Measurements from ENCODE around the gene TLE3.

The TLE3 gene

GRCh38 chr15:70109531-70109930 lies 11.8 kb upstream of the TLE3 start:
- H3K36me3 ChIP-seq (ENCODE audit: control insufficient read depth, low read depth, low read length), result no peaks in the 10 kb centered on the region
- H3K27ac ChIP-seq (ENCODE audit: low read length), result no peak overlapping the region
- no peaks in the 10 kb centered on the region for H3K9me3 ChIP-seq (ENCODE audit: control insufficient read depth, low read depth, low read length)
- H3K9ac ChIP-seq (ENCODE audit: low read length), result no peak overlapping the region
- peaks cover 18% of the 10 kb centered on the region for H3K4me1 ChIP-seq (ENCODE audit: control insufficient read depth, low read depth, low read length)
- H3K27me3 ChIP-seq (ENCODE audit: control insufficient read depth, insufficient read depth, low read length), result no peaks in the 10 kb centered on the region
- no peak overlapping the region for H3K4me3 ChIP-seq (ENCODE audit: low read length)

DNA sequence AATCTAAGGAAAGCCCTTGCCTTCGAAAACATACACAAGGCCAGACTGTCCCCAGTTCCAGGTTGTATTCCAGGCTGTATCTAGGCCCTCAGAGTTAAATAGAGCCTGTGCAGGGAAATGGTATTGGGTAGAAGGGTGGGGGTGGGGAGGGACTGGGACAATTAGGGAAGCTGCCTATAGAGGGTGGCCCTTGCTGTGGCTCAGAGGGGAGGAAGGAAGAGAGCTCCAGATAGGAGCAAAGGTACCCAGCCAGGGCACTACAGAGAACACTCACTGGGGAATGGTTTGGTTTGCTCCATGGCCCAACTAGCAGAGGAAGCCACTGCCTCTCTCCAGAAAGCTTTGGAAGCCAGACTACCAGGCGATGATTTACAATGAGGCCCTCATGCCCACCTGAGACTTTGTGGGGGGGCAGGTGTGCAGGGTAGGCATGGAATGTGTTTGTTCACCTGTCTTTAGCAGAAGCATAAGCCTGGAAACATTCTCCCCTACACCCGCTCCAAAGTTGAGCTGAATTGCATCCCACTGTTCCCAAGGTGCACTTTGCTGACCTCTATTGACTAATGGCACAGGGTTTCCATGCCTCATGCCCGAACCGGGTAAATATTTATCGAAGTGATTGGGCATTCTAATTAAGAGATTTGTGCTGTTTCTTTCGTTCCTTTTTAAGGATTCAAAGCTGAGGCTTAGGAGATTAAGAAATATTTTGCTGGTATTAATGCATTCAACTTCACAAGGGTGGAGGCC lies 6.3 kb upstream of the TLE3 start:
- Histone ChIP-seq H3K9ac (ENCODE audit: low read length) (no peak overlapping the region), H3K4me1 (ENCODE audit: control insufficient read depth, low read depth, low read length) (peaks cover 19% of the 10 kb centered on the region), H3K36me3 (ENCODE audit: control insufficient read depth, low read depth, low read length) (no peaks in the 10 kb centered on the region), H3K27me3 (ENCODE audit: control insufficient read depth, insufficient read depth, low read length) (peaks cover 28% of the 10 kb centered on the region), H3K9me3 (ENCODE audit: control insufficient read depth, low read depth, low read length) (no peaks in the 10 kb centered on the region), H3K27ac (ENCODE audit: low read length) (no peak overlapping the region), H3K4me3 (ENCODE audit: low read length) (no peak overlapping the region)

GRCh38 chr15:70102827-70103226 lies 5.1 kb upstream of the TLE3 start:
- peaks cover 24% of the 10 kb centered on the region for H3K4me1 ChIP-seq (ENCODE audit: control insufficient read depth, low read depth, low read length)
- H3K9me3 ChIP-seq (ENCODE audit: control insufficient read depth, low read depth, low read length), result no peaks in the 10 kb centered on the region
- no peak overlapping the region for H3K27ac ChIP-seq (ENCODE audit: low read length)
- H3K9ac ChIP-seq (ENCODE audit: low read length), result no peak overlapping the region
- H3K36me3 ChIP-seq (ENCODE audit: control insufficient read depth, low read depth, low read length), result no peaks in the 10 kb centered on the region
- no peak overlapping the region for H3K4me3 ChIP-seq (ENCODE audit: low read length)
- peaks cover 28% of the 10 kb centered on the region for H3K27me3 ChIP-seq (ENCODE audit: control insufficient read depth, insufficient read depth, low read length)

DNA sequence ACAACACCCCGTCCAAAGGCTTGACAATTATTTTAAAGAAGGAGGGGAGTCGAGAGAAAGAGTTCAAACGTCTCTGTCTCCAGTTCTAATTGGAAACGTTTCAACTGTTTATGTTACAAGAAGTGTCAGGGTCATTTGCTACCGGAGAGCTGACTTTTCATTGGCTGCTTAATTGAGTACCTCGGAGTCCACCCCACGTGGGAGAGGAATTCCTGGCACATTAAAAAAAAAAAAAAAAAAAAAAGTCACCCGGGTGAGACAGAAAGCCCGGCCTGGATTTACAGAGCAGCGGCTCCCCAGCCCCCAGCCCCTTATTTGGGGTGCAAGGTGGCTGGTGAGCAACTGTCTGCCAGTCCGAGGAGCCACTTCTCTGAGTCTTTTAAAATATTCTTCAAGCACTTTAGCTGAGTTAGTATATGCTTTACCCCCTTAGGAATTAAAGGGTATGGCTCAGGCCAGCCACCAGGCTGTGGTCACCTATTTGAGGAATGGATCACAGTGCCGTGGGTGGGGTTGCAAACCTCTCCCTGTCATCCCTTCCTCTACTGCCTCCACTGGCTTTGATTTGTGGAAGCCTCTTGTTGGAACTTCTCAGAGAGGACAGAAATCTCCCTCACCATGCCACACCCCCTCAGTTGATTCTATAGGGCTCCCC lies 3.9 kb upstream of the TLE3 start:
- peak overlapping the region; percentile 56 for H3K4me3 ChIP-seq (ENCODE audit: low read length)
- H3K4me1 ChIP-seq (ENCODE audit: control insufficient read depth, low read depth, low read length), result peaks cover 24% of the 10 kb centered on the region
- H3K9ac ChIP-seq (ENCODE audit: low read length), result no peak overlapping the region
- H3K36me3 ChIP-seq (ENCODE audit: control insufficient read depth, low read depth, low read length), result no peaks in the 10 kb centered on the region
- no peaks in the 10 kb centered on the region for H3K9me3 ChIP-seq (ENCODE audit: control insufficient read depth, low read depth, low read length)
- no peak overlapping the region for H3K27ac ChIP-seq (ENCODE audit: low read length)
- peaks cover 28% of the 10 kb centered on the region for H3K27me3 ChIP-seq (ENCODE audit: control insufficient read depth, insufficient read depth, low read length)

DNA sequence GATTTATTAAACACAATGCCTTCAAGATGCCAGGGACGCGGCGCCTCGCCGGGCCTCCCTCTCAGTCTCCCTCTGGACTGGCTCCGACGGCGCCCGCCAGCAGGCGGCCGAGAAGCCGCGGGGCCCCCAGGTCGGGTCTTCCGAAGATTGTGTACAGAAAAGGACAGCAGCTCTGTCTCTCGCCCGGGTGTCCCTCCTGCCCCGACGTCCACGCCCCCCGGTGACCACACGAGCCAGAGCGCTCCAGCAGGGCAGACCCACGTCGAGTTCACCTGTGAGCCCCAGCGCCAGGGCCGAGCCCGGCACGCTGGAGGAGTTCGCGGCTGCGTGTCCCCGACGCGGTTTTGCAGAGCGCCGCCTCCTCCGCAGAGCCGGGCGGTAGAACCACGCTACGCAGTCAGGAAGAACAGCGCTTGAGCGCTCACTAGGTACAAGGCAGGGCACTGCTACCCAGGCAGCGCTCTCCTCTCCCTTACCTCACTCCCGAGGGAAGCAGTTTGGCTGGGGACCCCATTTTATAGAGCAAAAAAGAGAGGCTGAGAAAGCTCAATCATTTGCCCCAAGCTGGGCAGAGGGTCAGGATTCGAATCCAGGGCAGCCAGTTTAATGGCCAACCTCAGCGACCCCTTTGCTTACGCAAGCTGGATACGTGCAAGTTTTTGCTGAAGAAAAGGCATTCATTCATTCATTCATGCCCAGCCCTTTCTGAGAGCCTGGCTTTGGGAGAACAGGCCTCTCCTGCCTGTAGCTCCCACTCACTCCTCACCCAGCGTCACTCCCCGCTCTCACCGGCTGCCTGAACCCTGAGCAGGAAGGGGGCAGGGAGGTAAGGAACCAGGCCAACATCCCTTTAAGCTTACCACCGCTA lies 3.0 kb upstream of the TLE3 start:
- peaks cover 28% of the 10 kb centered on the region for H3K27me3 ChIP-seq (ENCODE audit: control insufficient read depth, insufficient read depth, low read length)
- H3K27ac ChIP-seq (ENCODE audit: low read length), result no peak overlapping the region
- H3K36me3 ChIP-seq (ENCODE audit: control insufficient read depth, low read depth, low read length), result no peaks in the 10 kb centered on the region
- H3K9ac ChIP-seq (ENCODE audit: low read length), result peak overlapping the region; percentile 50
- H3K4me1 ChIP-seq (ENCODE audit: control insufficient read depth, low read depth, low read length), result peaks cover 24% of the 10 kb centered on the region
- no peaks in the 10 kb centered on the region for H3K9me3 ChIP-seq (ENCODE audit: control insufficient read depth, low read depth, low read length)
- H3K4me3 ChIP-seq (ENCODE audit: low read length), result peak overlapping the region; percentile 56

DNA sequence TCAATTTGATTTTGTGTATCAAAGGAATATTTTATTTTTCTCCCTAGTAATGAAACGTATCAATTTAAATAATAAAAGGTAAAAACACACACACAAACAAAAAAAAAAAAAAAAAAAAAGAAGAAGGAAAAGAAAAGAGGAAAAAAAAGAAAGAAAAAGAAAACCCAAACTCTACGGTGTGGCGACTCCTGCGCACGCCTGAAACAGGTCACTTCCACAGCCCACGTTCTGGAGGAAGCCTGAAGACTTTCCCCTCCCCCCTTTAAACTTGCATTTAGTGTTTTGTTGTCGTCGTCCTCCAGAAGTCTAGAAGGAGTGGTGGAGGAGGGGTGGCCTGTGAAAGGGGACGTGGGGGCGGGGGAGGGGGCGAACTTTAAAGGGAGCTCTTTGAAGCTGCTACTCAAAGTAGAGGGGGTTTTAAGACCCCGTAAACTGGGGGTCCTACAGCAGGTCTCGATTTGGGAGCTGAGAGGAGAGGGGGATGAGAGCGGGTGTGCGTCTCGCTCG lies 2.3 kb upstream of the TLE3 start:
- peaks cover under 1% of the 10 kb centered on the region for H3K36me3 ChIP-seq (ENCODE audit: control insufficient read depth, low read depth, low read length)
- peaks cover 31% of the 10 kb centered on the region for H3K27me3 ChIP-seq (ENCODE audit: control insufficient read depth, insufficient read depth, low read length)
- no peaks in the 10 kb centered on the region for H3K9me3 ChIP-seq (ENCODE audit: control insufficient read depth, low read depth, low read length)
- no peak overlapping the region for H3K27ac ChIP-seq (ENCODE audit: low read length)
- peaks cover 25% of the 10 kb centered on the region for H3K4me1 ChIP-seq (ENCODE audit: control insufficient read depth, low read depth, low read length)
- H3K9ac ChIP-seq (ENCODE audit: low read length), result peak overlapping the region; percentile 50
- H3K4me3 ChIP-seq (ENCODE audit: low read length), result peak overlapping the region; percentile 56

- Histone ChIP-seq H3K27me3 (ENCODE audit: control insufficient read depth, insufficient read depth, low read length) (peaks cover 37% of the 10 kb centered on the region), H3K4me1 (ENCODE audit: control insufficient read depth, low read depth, low read length) (peaks cover 30% of the 10 kb centered on the region), H3K4me3 (ENCODE audit: low read length) (peak overlapping the region; percentile 90), H3K9ac (ENCODE audit: low read length) (peak overlapping the region; percentile 95), H3K27ac (ENCODE audit: low read length) (peak overlapping the region; percentile 24), H3K36me3 (ENCODE audit: control insufficient read depth, low read depth, low read length) (peaks cover 5% of the 10 kb centered on the region), H3K9me3 (ENCODE audit: control insufficient read depth, low read depth, low read length) (no peaks in the 10 kb centered on the region)
Observed at GRCh38 chr15:70099167-70099966, 1.6 kb upstream of the TLE3 start.

GRCh38 chr15:70098461-70099166 lies 897 bp upstream of the TLE3 start:
- Histone ChIP-seq H3K27me3 (ENCODE audit: control insufficient read depth, insufficient read depth, low read length) (peaks cover 36% of the 10 kb centered on the region), H3K36me3 (ENCODE audit: control insufficient read depth, low read depth, low read length) (peaks cover 10% of the 10 kb centered on the region), H3K27ac (ENCODE audit: low read length) (peak overlapping the region; percentile 24), H3K4me1 (ENCODE audit: control insufficient read depth, low read depth, low read length) (peaks cover 33% of the 10 kb centered on the region), H3K9ac (ENCODE audit: low read length) (peak overlapping the region; percentile 95), H3K9me3 (ENCODE audit: control insufficient read depth, low read depth, low read length) (no peaks in the 10 kb centered on the region), H3K4me3 (ENCODE audit: low read length) (peak overlapping the region; percentile 90)

GRCh38 chr15:70098153-70098460 lies 390 bp upstream of the TLE3 start:
- Histone ChIP-seq H3K36me3 (ENCODE audit: control insufficient read depth, low read depth, low read length) (peaks cover 10% of the 10 kb centered on the region), H3K27me3 (ENCODE audit: control insufficient read depth, insufficient read depth, low read length) (peaks cover 31% of the 10 kb centered on the region), H3K4me1 (ENCODE audit: control insufficient read depth, low read depth, low read length) (peaks cover 35% of the 10 kb centered on the region), H3K9ac (ENCODE audit: low read length) (peak overlapping the region; percentile 95), H3K9me3 (ENCODE audit: control insufficient read depth, low read depth, low read length) (no peaks in the 10 kb centered on the region), H3K4me3 (ENCODE audit: low read length) (peak overlapping the region; percentile 90), H3K27ac (ENCODE audit: low read length) (no peak overlapping the region)

GRCh38 chr15:70097063-70097320 lies 725 bp downstream of the TLE3 start:
- Histone ChIP-seq H3K36me3 (ENCODE audit: control insufficient read depth, low read depth, low read length) (peaks cover 22% of the 10 kb centered on the region), H3K4me1 (ENCODE audit: control insufficient read depth, low read depth, low read length) (peaks cover 46% of the 10 kb centered on the region), H3K9me3 (ENCODE audit: control insufficient read depth, low read depth, low read length) (no peaks in the 10 kb centered on the region), H3K4me3 (ENCODE audit: low read length) (peak overlapping the region; percentile 90), H3K27me3 (ENCODE audit: control insufficient read depth, insufficient read depth, low read length) (peaks cover 30% of the 10 kb centered on the region), H3K27ac (ENCODE audit: low read length) (no peak overlapping the region), H3K9ac (ENCODE audit: low read length) (peak overlapping the region; percentile 95)

All from iPS-18a (cell line).